Lower leg skin (tissue), 3 donors: ENCODE measurements around the gene SCIN.

Experiments used
- POLR2A ChIP-seq, 2 donors: fragments of 450-650 bp; IDR thresholded peaks; one replicate each; pipeline ENCODE4 v1.6.1; 2016 to 2017; ENCODE audit warnings: antibody characterized with exemption in 2 of 2, mild to moderate bottlenecking in 1 of 2, moderate library complexity in 1 of 2
- TF ChIP-seq, protein P1 (sequence below), 3 donors: fragments of 450-650 bp; IDR thresholded peaks; one replicate each; pipeline ENCODE4 v1.5.1; 2016; ENCODE audit warnings: antibody characterized with exemption in 3 of 3, mild to moderate bottlenecking in 3 of 3, moderate library complexity in 2 of 3

DNA sequence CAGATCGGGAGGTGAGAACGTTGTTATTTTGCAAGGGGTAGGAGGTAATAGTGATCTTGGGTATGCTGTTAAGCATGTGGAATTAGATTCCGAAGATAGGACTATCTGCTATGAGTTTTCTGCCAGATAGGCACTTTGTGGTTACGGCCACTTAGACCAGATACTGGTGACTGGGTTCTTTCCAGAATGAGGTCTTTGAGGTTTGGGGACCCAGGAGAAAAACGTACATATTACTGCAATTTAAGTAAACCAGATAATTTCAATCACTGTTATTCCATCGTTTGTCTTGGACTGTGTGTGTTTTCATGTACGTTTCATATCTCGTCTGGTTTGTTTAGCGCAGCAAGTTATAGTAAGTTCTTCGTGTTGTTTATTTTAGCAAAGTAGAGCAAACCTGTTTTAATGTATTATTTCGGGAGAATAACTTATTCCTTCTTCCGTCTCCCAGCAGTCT lies 117.2 kb downstream of the SCIN start:
- TF ChIP-seq, protein P1, sequence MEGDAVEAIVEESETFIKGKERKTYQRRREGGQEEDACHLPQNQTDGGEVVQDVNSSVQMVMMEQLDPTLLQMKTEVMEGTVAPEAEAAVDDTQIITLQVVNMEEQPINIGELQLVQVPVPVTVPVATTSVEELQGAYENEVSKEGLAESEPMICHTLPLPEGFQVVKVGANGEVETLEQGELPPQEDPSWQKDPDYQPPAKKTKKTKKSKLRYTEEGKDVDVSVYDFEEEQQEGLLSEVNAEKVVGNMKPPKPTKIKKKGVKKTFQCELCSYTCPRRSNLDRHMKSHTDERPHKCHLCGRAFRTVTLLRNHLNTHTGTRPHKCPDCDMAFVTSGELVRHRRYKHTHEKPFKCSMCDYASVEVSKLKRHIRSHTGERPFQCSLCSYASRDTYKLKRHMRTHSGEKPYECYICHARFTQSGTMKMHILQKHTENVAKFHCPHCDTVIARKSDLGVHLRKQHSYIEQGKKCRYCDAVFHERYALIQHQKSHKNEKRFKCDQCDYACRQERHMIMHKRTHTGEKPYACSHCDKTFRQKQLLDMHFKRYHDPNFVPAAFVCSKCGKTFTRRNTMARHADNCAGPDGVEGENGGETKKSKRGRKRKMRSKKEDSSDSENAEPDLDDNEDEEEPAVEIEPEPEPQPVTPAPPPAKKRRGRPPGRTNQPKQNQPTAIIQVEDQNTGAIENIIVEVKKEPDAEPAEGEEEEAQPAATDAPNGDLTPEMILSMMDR (IDR thresholded peaks at IDR 0.05) = no peak
- TF ChIP-seq POLR2A (IDR thresholded peaks at IDR 0.05) = peak in 1 of 2 donors; percentile 26
